C4-2B (cell line): Measurements from ENCODE around the gene CLDN5.

ENCODE experiments used
- CTCF ChIP-seq: fragments of 450-650 bp; conservative IDR thresholded peaks from 2 replicates; pipeline ENCODE4 v1.5.1; 2017; ENCODE audit warnings: mild to moderate bottlenecking
- ZFX ChIP-seq: fragments of 450-650 bp; IDR thresholded peaks from 2 replicates; pipeline ENCODE4 v1.6.1; 2017

- TF ChIP-seq CTCF (no peak), ZFX (no peak)
Measured at GRCh38 chr22:19571995-19572394, 47.8 kb upstream of the CLDN5 start.
